NCI-H446 treated with DMSO at 0.1 percent for 48 hours (cell line): ENCODE results near the gene CARMIL1.

Experiments used
- DNase-seq: peaks from one replicate; lab custom pipeline; 2025; lab: John Stamatoyannopoulos, UW

Gene CARMIL1

DNA sequence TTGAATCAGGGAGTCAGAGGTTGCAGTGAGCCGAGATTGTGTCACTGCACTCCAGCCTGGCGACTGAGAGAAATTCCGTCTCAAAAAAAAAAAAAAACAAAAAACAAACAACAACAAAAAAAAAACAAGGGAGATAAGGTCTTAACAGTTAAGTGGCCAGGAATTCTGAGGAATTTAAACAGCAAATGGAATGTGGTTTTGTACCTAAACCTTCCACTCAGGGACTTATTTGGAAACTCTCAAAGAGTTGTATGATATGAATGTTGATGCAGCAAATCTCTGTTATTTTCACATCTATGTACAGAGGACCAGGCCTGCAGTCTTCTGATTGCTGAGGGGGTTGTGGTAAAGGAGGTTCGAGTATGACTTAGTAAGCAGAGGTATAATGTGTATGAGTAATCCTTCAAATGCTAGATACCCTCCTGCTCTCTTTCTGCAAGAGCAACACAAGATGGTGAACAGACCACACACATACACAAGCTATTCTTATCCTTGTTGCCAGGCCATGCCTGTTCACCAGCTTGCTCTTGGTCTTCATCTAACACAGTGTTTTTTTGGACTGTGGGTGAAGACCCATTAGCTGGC, 197.9 kb downstream of the CARMIL1 start:
- no peak for DNase-seq

DNA sequence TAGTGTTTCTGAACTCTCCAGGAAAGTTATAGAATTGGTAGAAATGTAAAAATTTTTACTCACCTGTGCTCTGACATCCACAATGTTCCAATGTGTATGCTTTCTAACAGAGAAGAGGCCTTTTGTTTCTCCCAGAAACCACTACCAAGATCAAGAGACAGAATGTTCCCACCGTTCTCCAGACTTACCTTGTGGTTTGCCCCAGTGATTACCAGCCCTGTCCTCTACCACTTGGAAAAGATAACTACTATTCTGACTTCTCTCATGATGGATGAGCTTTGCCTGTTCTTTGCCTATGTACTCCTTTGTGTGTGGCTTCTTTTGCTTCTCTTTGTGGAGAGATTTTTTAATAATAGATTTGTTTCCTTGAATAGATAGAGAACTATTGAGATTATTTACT, 199.8 kb downstream of the CARMIL1 start:
- no peak for DNase-seq

DNA sequence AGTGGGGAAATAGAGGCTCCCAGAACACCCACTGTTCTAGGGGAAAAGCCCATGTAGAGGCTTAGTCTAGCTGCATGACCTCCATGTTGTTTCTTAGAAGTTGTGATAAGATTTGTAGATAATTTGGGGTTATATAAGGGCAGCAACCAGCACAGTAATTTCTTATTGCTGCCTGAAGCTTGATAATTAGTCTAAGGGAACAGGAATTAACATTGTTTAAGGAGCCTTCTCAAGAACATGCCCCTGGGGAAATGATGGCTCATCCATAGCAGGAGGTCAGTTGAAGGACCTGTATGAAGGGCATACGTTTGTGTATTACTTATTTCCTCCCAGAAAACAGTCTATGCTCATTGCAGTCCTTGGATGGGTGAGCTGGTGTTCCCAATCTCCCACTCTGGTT, 202.1 kb downstream of the CARMIL1 start:
- DNase-seq: no peak

DNA sequence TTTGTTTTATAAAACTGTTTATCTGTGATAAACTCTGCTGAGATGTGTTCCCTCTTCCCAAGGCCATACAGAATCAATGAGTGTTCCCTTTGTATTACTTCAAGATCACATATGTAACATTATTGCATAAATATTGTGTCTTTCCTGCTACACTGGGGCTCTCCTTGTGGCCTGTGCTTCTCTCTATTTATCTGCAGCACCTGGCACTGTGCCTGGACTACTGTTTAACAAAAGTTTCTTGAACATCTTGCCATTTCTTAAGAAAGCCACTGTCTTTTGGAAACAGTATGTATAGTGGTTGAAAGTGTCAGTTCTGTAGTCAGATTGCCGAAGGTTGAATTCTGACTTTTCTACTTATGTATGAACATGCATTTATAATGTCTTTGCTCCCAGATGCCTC, 203.8 kb downstream of the CARMIL1 start:
- DNase-seq: no peak

DNA sequence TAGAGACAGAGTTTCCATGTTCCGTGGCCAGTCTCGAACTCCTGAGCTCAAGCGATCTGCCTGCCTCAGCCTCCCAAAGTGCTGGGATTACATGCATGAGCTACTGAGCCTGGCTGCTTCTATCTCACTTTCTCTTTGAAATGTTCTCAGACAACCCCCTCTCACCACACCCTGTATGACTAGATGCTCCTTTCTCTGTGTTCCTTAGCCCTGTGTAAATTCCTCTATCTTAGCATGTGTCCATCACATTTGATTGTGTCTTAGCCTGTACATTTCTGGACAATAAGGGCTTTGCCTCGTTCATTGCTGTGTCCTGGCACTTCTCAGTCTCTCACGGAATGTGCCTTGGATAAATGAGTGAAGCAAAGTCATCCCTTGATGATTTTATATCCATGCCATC, 204.8 kb downstream of the CARMIL1 start:
- no peak for DNase-seq

DNA sequence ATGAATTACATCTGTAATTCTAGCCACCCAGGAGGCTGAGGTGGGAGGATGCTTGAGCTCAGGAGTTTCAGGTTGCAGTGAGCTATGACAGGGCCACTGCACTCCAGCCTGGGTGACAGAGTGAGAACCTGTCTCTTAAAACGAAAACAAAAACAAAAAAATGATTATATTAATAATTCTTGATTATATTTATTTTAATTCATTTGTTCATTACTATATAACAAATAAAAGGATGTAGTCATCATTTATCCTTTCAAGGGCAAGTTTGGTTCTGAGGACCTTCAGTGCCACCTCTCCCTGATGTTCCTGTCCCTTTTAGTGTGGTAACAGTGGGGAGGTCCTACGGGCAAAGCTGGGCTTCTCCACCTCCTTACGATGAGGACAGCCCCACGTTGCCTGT, 205.7 kb downstream of the CARMIL1 start:
- DNase-seq: no peak

DNA sequence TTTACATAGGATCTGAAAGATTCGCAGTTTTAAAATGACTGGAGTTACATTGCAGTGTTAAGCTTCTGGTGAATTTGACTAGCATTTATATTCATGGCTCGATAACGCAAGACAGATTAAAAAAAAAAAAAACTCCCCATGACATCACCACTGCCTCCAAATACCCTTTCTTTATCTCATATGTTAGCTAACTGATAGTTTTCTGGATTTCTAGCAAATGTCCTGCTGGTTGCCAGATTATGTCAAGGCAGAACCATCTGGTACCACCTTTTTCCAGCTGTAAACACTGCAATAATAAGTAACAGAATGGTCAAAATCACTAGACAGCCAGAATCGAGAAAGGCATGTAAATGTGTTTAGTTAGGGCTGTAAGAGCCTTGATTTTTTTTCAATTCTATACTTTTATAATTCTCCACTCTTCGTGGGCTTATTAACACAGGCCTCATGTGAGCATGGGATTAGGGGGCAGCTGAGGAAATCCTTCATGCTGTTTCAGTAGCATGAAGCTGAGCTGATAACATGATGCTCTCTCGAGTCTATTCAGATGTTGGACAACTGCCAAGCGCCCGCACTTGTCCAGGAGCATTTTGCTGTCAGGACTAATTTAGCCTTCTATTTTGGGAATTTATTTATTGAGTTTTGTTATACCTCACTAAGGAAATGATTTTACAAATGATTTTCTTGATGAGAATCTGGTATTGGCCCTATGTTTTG, 206.8 kb downstream of the CARMIL1 start:
- peak; percentile 82 for DNase-seq

DNA sequence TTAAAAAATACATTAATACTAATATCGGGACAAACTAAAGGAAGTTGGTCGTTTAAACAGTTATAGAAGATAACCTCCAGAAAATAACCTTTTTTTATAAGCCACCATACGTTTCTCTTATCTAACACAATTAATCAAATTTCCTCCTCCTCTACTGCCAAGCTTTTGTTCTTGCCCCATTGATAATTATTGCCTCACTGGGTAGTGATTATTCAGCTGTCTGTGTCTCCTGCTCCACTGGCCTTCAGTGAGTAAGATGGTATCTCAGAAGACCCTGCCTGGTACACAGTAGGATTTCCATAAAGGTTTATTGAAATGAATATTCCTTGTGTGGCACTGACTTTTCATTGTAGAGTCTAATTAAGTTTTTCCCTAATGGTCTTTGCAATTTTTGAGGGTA, 207.4 kb downstream of the CARMIL1 start:
- no peak for DNase-seq

DNA sequence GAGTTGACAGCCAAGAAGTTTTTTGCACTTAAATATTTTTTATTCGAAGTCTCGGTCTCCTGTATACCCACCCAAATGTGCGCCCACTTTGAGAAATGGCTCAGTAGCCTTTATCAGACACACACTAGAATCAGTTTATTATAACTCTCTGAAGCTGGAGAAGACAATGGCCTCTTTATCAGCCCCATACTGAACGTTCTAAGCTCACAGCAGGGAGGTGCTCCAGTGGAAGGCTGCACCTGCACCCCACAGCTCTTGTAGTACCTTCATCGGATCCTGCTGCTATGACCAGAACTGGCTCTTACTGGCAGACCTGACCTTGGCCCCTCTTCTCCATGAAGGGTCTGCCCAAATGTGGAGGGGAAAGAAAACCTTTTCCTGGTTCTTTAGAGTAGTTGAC, 207.8 kb downstream of the CARMIL1 start:
- DNase-seq: no peak

DNA sequence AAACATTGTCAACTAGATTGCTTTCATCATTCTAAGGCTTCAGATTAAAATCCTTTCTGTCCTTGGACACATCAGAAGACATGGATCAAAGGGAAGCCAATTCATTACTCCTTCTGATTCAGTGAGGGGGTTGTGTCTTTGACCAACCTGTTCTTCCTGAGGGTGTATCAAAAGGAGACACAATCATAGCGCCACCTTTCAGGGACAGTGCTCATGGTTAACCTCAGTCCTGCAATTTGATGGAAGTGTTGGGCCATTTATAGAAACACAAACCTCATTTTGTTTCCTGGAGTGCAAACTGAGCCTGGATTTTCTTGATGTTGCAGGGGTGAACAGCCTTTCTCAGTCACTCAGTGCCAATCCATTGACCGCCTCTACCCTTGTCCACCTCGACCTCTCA, 209.0 kb downstream of the CARMIL1 start:
- DNase-seq: no peak

DNA sequence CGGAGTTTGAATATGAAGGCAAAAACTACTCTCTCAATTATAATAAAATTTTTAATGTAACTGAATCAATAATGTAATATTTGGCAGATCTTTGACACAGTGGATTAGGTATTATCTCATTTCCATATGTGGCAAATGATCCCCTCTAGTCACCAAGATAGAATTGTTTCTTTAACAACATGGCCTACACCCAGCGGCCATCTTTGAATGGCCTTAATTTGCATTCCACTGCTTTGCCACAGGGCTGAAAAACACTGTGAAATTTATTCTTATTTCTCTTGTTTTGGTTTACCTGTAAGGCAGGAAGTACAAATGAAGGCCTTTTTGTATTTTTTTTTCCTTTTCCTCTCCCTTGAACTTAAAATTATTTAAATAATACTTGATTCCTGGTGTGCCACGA, 210.2 kb downstream of the CARMIL1 start:
- DNase-seq: no peak

DNA sequence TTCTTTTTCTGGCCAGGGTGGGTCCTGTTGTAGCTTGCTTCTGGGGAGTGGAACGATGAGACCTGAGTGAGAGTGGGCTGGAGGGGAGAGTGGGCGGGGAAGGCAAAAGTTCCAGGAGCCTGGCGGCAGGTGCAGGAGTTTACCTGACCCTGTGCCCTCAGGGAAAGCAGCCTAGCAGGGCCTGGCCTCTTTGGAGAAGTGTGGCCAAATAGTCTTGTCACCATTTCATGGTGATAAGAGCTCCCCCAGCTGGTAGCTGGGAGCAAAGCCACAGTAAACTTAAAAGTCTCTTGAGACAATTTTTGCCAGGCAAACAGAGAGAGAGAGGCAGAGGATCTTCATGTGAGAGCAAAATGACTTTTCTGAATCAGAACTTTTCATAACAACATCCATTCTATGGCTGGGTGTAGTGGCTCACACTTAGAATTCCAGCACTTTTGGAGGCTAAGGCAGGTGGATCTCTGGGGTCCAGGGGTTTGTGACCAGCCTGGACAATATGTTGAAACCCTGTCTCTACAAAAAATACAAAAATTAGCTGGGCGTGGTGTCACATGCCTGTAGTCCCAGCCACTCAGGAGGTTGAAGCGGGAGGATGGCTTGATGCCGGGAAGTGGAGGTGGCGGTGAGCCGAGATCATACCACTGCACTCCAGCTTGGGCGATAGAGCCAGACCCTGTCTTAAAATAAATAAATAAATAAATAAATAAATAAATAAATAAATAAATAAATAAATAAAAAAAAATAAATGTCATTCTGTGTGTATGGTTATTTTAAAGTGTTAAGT, 211.0 kb downstream of the CARMIL1 start:
- peak; percentile 67 for DNase-seq

DNA sequence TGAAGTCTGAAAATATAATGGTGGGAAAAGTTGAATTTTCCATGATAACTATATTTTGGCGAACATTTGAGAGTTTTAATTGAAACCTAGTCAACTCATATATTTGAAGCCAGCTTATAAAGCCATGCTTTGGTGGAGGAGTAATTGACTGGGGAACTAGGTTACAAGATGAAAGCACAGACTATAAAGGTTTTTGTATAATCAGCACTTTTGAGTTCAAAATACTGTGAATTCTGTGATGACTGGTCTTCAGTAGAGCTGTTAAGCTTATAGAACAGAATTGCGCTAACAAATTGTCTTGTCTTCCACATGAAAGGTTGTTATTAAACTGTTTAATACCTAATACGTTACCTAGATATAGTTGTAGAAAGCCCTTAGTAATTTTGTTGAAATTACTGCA, 213.8 kb downstream of the CARMIL1 start:
- no peak for DNase-seq

DNA sequence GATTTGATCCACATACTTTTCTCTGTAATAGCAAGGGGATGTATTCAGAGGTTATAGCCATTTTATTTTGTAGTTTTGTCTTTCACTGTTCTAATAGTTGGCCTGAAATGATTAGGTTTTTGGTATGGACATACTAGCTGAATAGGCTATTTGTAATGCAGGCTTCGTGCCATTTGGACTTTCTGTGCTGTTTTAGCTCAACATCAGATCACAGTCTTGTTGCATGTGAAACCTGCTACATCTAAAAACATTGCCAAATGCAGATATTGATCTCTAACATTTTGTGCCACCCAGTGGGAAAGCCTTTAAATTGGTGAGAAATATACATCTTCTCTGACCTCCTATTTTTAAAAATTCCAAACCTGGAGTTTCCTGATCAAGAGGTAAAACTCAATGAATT, 215.3 kb downstream of the CARMIL1 start:
- DNase-seq: no peak

DNA sequence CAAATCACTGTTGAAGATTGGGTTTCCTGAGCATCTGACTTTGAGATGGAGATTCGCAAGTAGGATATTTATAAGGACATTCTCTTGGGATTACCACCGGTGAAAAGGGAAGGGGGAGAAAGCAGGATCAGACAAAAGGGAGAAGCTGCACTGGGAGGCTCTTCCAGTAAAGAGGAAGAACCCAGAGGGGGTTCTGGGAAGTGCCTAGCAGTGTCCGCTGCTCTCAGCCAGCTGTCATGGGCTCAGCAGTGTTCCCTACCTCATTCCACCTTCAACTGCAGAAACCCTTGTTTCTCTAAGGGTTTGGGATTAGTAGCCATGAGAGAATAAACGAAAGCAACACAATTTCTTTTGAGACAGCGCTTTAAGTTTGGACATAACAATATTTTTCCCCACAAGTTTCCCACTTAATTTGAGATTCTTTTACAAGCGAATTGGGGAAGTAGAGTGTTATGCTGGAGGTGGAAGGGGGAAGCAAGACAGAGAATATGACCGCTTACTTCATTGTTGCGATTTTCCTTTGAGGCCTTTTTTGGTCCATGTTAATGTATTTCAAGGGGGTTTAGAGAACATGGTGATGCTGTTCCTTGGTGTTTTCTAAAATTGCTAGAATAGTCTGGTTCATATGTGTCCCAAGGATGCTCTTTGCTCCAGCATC, 218.3 kb downstream of the CARMIL1 start:
- DNase-seq: no peak

DNA sequence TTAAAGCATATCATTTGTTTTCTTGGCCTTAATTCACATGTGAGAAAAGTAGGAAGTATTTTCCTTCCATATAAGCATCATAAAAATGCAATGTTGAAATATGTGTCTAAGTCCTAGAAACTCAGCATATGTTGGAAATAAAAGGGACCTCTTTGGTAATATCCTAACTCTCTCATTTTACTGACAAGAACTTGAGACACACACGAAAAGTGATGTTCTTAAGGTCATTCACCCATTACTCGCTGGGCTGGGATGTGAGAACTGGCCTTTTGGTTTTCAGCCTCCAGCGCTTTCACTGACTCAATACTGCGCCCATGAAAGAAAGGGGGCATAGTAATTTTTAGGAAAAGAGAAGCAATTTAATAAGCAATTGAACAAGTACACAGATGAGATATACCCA, 219.3 kb downstream of the CARMIL1 start:
- no peak for DNase-seq

DNA sequence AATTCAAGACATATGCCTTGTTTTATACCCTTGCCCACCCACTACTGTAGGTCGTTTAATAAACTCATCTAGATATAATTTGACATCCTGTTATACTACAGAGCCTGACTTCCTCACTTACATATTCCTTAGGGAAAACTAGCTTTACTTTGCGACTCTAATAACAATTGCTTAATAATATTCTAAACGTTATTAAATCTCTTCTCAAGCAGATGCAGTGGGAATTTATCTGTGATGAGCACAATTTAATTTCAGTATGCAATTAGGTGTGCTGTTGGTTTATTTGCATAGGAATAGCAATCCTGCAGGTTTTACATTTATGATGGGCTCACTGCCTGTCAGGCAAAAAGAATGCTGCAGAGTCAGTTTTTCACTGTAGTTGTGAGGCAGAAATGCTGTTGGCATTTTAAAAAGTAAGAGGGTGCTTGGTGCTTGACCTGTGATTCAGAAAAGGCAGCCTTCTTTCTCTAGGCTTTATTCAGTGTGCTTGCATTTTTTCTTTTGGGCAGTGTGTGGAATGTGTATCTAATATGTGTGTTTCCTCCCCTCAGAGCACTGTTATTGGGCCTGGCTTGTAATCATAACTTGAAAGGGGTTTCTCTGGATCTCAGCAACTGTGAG, 220.6 kb downstream of the CARMIL1 start:
- no peak for DNase-seq

DNA sequence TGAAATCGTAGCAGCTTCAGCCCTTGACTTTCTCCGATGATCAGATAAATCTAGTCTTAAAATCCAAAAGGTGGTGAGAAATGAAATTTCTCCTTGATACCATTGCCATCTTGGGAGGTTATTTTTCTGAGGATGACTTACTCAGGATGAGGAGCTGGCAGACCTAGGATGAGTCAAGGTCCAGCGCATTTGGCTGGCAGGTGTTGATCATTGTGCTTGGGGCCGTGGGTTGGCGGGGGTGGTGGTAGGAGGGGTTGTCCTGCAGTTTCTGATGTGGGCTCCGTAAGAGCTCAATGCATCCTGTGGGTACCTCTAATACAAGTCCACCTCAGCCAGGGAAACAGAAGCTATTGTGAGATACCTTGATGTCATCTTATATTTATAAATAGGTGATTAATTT, 224.5 kb downstream of the CARMIL1 start:
- no peak for DNase-seq

DNA sequence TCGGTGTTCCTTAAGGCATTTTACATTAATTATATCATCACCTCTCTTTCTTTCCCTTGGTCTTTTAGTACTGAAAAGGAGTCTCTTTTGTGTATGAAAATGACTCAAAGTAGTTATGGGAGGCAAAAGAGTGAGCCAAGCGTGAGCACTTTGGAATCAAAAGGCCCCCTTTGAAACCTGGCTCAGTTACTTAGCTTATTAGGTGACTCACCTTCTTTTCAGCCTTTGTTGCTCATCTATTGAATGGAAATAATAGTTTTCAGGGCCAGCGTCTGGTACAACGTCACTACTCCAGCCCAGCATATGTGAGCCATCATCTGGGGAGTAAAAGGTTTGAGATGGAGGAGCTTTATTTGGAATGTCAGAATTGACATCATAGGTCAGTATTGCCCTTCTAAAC, 225.5 kb downstream of the CARMIL1 start:
- peak; percentile 16 for DNase-seq

DNA sequence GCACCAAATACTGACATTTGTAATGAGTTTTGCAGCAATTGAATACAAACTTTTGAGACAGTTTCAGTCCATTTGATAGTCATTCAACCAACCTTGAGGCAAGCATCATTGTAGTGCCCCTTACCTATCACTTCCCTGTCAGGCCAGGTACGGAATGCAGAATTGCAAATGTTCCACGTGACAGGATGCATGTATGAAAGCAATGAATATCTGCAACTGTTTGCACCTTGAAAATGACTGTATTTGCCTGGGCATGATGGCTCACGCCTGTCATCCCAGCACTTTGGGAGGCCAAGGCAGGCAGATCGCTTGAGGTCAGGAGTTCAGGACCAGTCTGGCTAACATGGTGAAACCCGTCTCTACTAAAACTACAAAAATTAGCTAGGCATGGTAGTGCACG, 226.8 kb downstream of the CARMIL1 start:
- no peak for DNase-seq

DNA sequence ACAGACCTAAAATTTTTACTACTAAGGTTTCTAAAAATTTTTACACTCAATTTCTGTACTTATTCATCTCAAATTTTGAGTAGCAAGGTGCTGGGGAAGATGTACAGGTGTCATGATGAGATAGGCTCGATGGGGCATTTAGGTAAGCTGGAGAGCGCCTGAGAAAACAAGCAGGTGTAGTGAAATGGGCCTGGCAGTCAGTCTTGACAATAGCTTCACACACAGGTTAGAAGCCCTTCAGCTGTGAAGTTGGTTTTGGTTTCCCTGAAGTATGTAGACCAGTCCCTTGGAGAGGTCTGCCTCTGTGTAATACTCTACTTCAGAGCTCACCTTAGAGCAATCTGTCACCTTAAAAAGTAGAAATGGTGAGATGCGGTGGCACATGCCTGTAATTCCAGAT, 228.9 kb downstream of the CARMIL1 start:
- no peak for DNase-seq

DNA sequence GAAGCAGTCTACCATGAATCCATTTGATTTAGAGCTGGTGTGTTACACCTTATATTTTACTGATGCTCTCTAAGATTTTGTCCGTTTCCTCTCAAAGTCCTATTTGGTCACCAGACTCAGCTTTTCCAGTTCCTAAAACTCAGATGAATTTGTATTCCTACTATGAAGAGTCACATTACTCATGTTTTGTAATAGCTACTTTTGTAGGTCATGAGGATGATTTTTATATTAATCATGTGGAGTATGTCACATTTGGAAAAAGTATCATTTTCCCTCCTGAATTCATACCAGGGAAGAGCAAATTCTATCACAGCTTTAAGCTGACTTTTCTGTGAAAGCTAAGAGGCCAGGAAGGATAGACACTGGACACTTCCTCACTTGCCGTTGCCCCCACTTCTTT, 232.2 kb downstream of the CARMIL1 start:
- DNase-seq: no peak
